K562 (cell line): ENCODE results near the gene ARV1. TPM values are rescaled to one million over a fixed set of nuclear protein-coding genes. Genes with fewer than 3 reads are reported as not detected.

ENCODE experiments used
- ATF7 ChIP-seq: fragments of 450-650 bp; IDR thresholded peaks from 2 replicates; pipeline ENCODE4 v1.7.1; 2014; ENCODE audit warnings: mild to moderate bottlenecking, moderate library complexity
- DMBX1 ChIP-seq: fragments of 250-450 bp; sonication (Bioruptor Pico); IDR thresholded peaks from 2 replicates; pipeline ENCODE4 v1.8.0; 2022; ENCODE audit warnings: inconsistent platforms, mild to moderate bottlenecking, moderate library complexity, borderline replicate concordance
- KLF1 ChIP-seq: fragments of 450-650 bp; IDR thresholded peaks from 2 replicates; pipeline ENCODE4 v1.6.1; 2016; ENCODE audit warnings: missing genetic modification characterization, missing compliant biosample characterization
- KLF16 ChIP-seq: IDR thresholded peaks from 2 replicates; pipeline ENCODE4 v1.6.1; 2016; ENCODE audit warnings: antibody characterized with exemption
- MAFF ChIP-seq: IDR thresholded peaks from 2 replicates; pipeline ENCODE4 v1.6.1; 2012; ENCODE audit warnings: low read length, improper control_type of control experiment
- MCM2 ChIP-seq: fragments of 450-650 bp; IDR thresholded peaks from 2 replicates; pipeline ENCODE4 v1.6.1; 2017; ENCODE audit warnings: low read depth, mild to moderate bottlenecking
- MEF2A ChIP-seq: IDR thresholded peaks from 2 replicates; pipeline ENCODE4 v1.6.1; 2011; ENCODE audit warnings: low read depth, mild to moderate bottlenecking, low read length, moderate library complexity; ENCODE audit not compliant: control insufficient read depth
- POLR3A ChIP-seq: IDR thresholded peaks from 2 replicates; pipeline ENCODE4 v1.6.1; 2011; ENCODE audit warnings: borderline replicate concordance, mild to moderate bottlenecking, moderate library complexity; ENCODE audit not compliant: insufficient read length, insufficient read depth; ENCODE audit errors: extremely low read depth
- SAP30 ChIP-seq: fragments of 200-600 bp; sonication (generic); IDR thresholded peaks from 2 replicates; pipeline ENCODE4 v1.6.1; 2012; ENCODE audit warnings: borderline replicate concordance, low read depth, mild to moderate bottlenecking, moderate library complexity, low read length, control low read depth, inconsistent platforms; ENCODE audit not compliant: insufficient read depth, poor library complexity, severe bottlenecking
- SMARCA4 ChIP-seq: fragments of 450-650 bp; IDR thresholded peaks from 2 replicates; pipeline ENCODE4 v1.6.1; 2016
- SREBF2 ChIP-seq: sonication (generic); formaldehyde crosslinking; IDR thresholded peaks from 2 replicates; pipeline ENCODE4 v1.4.0; 2020; ENCODE audit warnings: mild to moderate bottlenecking, missing genetic modification reagents
- TAF1 ChIP-seq: IDR thresholded peaks from 2 replicates; pipeline ENCODE4 v1.6.1; 2011; ENCODE audit warnings: mild to moderate bottlenecking, low read length, moderate library complexity; ENCODE audit not compliant: insufficient read depth, control insufficient read depth, severe bottlenecking; ENCODE audit errors: extremely low read depth
- ZBTB9 ChIP-seq: fragments of 450-650 bp; formaldehyde crosslinking; IDR thresholded peaks from 2 replicates; pipeline ENCODE4 v1.4.0; 2020; ENCODE audit warnings: mild to moderate bottlenecking, moderate library complexity
- ZMIZ1 ChIP-seq, 2 experiments: fragments of 150-350 bp in 1 of 2; IDR thresholded peaks; 2 replicates each; pipeline ENCODE4 v1.6.1; 2012 to 2016; ENCODE audit warnings: low read depth in 2 of 2, low read length in 2 of 2, mild to moderate bottlenecking in 1 of 2, moderate library complexity in 1 of 2
- ZNF174 ChIP-seq: fragments of 250-450 bp; sonication (Bioruptor Pico); IDR thresholded peaks from 2 replicates; pipeline ENCODE4 v1.4.0; 2020; ENCODE audit warnings: mild to moderate bottlenecking
- ZNF175 ChIP-seq: fragments of 200-800 bp; sonication (Bioruptor generic); IDR thresholded peaks from 2 replicates; pipeline ENCODE4 v1.6.1; 2016; ENCODE audit warnings: low read depth, mild to moderate bottlenecking, missing genetic modification characterization, missing compliant biosample characterization
- ZNF592 ChIP-seq: fragments of 450-650 bp; IDR thresholded peaks from 2 replicates; pipeline ENCODE4 v1.6.1; 2017; ENCODE audit warnings: antibody characterized with exemption, mild to moderate bottlenecking
- ZNF696 ChIP-seq: fragments of 250-450 bp; sonication (Bioruptor Pico); conservative IDR thresholded peaks from 2 replicates; pipeline ENCODE4 v1.4.0; 2020; ENCODE audit warnings: mild to moderate bottlenecking, moderate library complexity
- ZNF830 ChIP-seq: fragments of 250-450 bp; sonication (Bioruptor Pico); IDR thresholded peaks from 2 replicates; pipeline ENCODE4 v1.5.0; 2021; ENCODE audit warnings: mild to moderate bottlenecking
- polyA plus RNA-seq, 8 experiments: library from polyadenylated mRNA; depleted of rRNA in 4 of 8; stranded (reverse) in 5 of 8; unstranded in 3 of 8; fragments of >200 nt; fragmentation: Nextera tagmentation in 2 of 8; fragmentation: Illumina TruSeq in 1 of 8; extraction: Ambion mirVana in 2 of 8; extraction: Trizol in 1 of 8; gene quantifications; 2 replicates each; pipeline versions ENCODE4 v1.2.1 to v1.2.3, GENCODE V29; 2011 to 2014; ENCODE audit warnings: inconsistent platforms in 1 of 8, missing spikeins in 1 of 8
- total RNA-seq, 7 experiments: library from RNA; depleted of rRNA in 6 of 7; stranded (reverse); fragments of >200 nt in 6 of 7; fragmentation: Illumina TruSeq in 2 of 7; extraction: Trizol in 2 of 7; gene quantifications; 2 replicates each; pipeline versions ENCODE4 v1.2.1 to v1.2.3, GENCODE V29; 2011 to 2021; ENCODE audit warnings: low replicate concordance in 1 of 7

ARV1 gene
- total and polyA plus RNA-seq, 9 of the 15 experiments (the other 6 are each of a cell fraction or from before 2014, with no cell fraction given): 54.8 to 139 (median 74.0) TPM

GRCh38 chr1:231046730-231047395 is 68.0 kb downstream of the ARV1 start (continued):
- TF ChIP-seq ZBTB9 (CRISPR knock-in tag) (0 out of 2 replicates have a peak, but pooled peaks have one; percentile 47), MCM2 (no peak), POLR3A (no peak), ATF7 (0 out of 2 replicates have a peak, but pooled peaks have one; percentile 34), SREBF2 (no peak), KLF16 (no peak), ZNF696 (CRISPR knock-in tag) (no peak), MAFF (no peak), ZNF174 (CRISPR knock-in tag) (no peak), TAF1 (no peak), SMARCA4 (peak; percentile 84), KLF1 (tag) (no peak), ZNF592 (peak; percentile 61; the same call in 1 of the 2 replicates), DMBX1 (CRISPR knock-in tag) (peak; percentile 81), ZNF830 (no peak), MEF2A (peak; percentile 63; the same call in 1 of the 2 replicates), SAP30 (no peak), ZNF175 (CRISPR knock-in tag) (no peak; the same call in 1 of the 2 replicates), ZMIZ1 (IDR thresholded peaks at IDR 0.05; ENCODE audit: low read depth in 2 of 2, low read length in 2 of 2) (no peak)
